ENCODE measurements around the gene SCLY. TPM values are rescaled to one million over a fixed set of nuclear protein-coding genes. Genes with fewer than 3 reads are reported as not detected.
"Not testable (repeated sequence)": the region's sequence is repeated elsewhere in the genome, so short reads cannot be mapped to it uniquely, and the experiment has no call there.

SCLY gene
- total and polyA plus RNA-seq, 4 donors, result 13.9 to 27.0 (median 19.3) TPM

GRCh38 chr2:238024986-238025385 is 35.8 kb upstream of the SCLY start:
- Histone ChIP-seq H3K4me3 (ENCODE audit: low read depth, low read length) (no peak overlapping the region), H3K9me3 (ENCODE audit: control insufficient read depth, insufficient read depth, low read length) (no peaks in the 10 kb centered on the region), H3K27ac (ENCODE audit: low read depth, low read length) (no peak overlapping the region), H3K36me3 (ENCODE audit: control insufficient read depth, insufficient read depth, low read length) (peaks cover 16% of the 10 kb centered on the region), H3K27me3 (ENCODE audit: control insufficient read depth, insufficient read depth, low read length) (no peaks in the 10 kb centered on the region), H3K4me1 (ENCODE audit: control insufficient read depth, insufficient read depth, low read length) (no peaks in the 10 kb centered on the region)
- WGBS (ENCODE audit: insufficient coverage), result 96% methylated on average over 6 of the region's 8 CpGs
- no peak for DNase-seq (ENCODE audit: low read depth in 4 of 6, low spot score in 6 of 6)

DNA sequence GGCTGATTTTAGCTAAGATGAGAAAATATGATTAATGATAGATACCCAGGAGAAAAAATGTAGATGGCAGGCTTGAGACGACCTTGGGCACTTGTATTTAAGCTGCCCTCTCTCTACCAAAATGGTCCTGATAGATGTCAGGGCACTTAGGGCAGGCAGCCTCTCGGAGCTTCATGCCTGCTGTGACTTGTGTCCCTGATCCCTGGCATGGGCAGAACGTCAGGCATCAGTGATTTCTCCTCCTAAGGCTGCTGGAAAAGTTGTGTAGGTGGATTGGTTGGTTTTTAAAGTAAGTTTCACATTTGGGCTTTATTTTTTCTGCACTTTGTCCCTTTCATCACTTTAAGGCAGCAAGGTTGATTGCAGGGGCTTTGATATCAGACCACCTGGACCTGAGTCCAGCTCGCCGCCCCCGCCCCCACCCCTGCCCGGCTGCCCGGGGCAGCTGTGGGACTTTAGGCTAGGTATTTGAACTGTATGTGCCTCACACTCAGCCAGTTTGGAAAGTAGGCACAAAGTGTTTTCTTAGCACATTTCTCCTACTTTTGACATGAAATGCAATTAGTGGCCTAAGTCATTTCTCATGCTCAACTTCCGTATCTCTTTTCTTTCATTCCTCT is 35.0 kb upstream of the SCLY start:
- Histone ChIP-seq H3K27me3 (ENCODE audit: control insufficient read depth, insufficient read depth, low read length) (no peaks in the 10 kb centered on the region), H3K9me3 (ENCODE audit: control insufficient read depth, insufficient read depth, low read length) (no peaks in the 10 kb centered on the region), H3K27ac (ENCODE audit: low read depth, low read length) (no peak overlapping the region), H3K36me3 (ENCODE audit: control insufficient read depth, insufficient read depth, low read length) (peaks cover 21% of the 10 kb centered on the region), H3K4me3 (ENCODE audit: low read depth, low read length) (no peak overlapping the region), H3K4me1 (ENCODE audit: control insufficient read depth, insufficient read depth, low read length) (no peaks in the 10 kb centered on the region)
- no peak for DNase-seq (ENCODE audit: low read depth in 4 of 6, low spot score in 6 of 6)
- 91% methylated on average over 7 of the region's 9 CpGs for WGBS (ENCODE audit: insufficient coverage)

DNA sequence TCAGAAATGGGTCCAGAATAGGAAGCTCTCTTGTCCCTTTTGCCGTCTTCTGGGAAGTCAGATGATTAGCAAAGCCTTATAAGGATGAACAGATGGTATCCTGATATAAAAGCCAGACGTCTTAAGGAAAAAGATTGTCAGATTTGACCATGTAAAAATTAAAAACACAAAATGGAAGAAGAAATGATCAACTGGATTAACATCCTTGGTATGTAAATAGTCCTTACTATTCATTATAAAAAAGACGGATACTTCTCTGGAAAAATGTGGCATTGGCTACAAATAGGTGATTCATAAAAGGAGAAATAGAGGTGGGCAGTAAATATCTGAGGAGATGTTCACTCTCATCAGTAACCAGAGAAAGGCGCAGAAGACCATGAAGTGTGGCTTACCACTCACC is 33.7 kb upstream of the SCLY start:
- no peak for DNase-seq (ENCODE audit: low read depth in 4 of 6, low spot score in 6 of 6)
- Histone ChIP-seq H3K9me3 (ENCODE audit: control insufficient read depth, insufficient read depth, low read length) (no peaks in the 10 kb centered on the region), H3K27ac (ENCODE audit: low read depth, low read length) (no peak overlapping the region), H3K4me3 (ENCODE audit: low read depth, low read length) (no peak overlapping the region), H3K36me3 (ENCODE audit: control insufficient read depth, insufficient read depth, low read length) (peaks cover 26% of the 10 kb centered on the region), H3K4me1 (ENCODE audit: control insufficient read depth, insufficient read depth, low read length) (no peaks in the 10 kb centered on the region), H3K27me3 (ENCODE audit: control insufficient read depth, insufficient read depth, low read length) (no peaks in the 10 kb centered on the region)
- WGBS (ENCODE audit: insufficient coverage), result 100% methylated on average over 2 of the region's 4 CpGs

DNA sequence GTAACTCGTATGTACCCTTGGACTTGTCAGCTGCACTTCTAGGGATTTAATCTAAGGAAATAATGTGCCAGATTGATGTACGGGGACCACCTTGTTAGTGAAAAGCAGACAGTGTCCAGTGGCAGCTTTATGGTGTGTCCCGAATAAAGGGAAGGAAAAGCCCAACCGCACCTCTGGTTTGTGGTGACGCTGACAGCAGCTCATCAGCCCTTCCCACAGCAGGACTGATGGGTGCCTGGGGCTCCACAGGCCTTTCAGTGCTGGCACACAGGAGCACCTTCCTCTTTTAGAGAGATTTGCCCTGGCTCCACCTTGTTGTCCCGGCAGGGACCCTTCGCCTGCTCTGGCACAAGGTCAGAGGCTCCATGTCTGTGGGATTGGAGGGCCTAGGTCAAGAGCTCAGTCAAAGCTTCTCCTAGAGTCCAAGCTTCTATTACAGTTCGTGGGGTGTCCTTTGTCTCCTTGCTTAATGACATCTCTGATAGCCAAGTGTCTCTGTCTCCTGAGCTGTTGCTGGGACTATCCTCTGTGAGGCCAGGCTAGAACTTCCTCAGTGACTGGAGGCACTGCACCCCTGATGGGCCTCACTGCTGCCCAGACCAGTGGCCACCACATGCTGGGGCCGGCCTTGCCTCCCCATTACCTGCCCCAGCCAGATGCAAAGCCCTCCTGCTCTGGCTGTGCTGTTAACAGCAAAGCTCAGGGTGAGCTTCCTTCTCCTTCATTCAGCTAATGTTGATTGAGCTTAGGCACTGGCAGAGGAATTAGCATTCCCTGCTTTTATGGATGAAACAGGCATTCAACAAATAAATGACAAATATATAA is 33.0 kb upstream of the SCLY start:
- Histone ChIP-seq H3K36me3 (ENCODE audit: control insufficient read depth, insufficient read depth, low read length) (peaks cover 32% of the 10 kb centered on the region), H3K4me3 (ENCODE audit: low read depth, low read length) (no peak overlapping the region), H3K27ac (ENCODE audit: low read depth, low read length) (no peak overlapping the region), H3K27me3 (ENCODE audit: control insufficient read depth, insufficient read depth, low read length) (no peaks in the 10 kb centered on the region), H3K4me1 (ENCODE audit: control insufficient read depth, insufficient read depth, low read length) (no peaks in the 10 kb centered on the region), H3K9me3 (ENCODE audit: control insufficient read depth, insufficient read depth, low read length) (no peaks in the 10 kb centered on the region)
- no peak for DNase-seq (ENCODE audit: low read depth in 4 of 6, low spot score in 6 of 6)
- 85% methylated on average over 9 of the region's 9 CpGs for WGBS (ENCODE audit: insufficient coverage)

- WGBS (ENCODE audit: insufficient coverage), result no CpG with 5 or more reads among the region's 3 CpGs
- no peaks in the 10 kb centered on the region for H3K4me1 ChIP-seq (ENCODE audit: control insufficient read depth, insufficient read depth, low read length)
Measured at GRCh38 chr2:238029853-238030252, 30.9 kb upstream of the SCLY start.

DNA sequence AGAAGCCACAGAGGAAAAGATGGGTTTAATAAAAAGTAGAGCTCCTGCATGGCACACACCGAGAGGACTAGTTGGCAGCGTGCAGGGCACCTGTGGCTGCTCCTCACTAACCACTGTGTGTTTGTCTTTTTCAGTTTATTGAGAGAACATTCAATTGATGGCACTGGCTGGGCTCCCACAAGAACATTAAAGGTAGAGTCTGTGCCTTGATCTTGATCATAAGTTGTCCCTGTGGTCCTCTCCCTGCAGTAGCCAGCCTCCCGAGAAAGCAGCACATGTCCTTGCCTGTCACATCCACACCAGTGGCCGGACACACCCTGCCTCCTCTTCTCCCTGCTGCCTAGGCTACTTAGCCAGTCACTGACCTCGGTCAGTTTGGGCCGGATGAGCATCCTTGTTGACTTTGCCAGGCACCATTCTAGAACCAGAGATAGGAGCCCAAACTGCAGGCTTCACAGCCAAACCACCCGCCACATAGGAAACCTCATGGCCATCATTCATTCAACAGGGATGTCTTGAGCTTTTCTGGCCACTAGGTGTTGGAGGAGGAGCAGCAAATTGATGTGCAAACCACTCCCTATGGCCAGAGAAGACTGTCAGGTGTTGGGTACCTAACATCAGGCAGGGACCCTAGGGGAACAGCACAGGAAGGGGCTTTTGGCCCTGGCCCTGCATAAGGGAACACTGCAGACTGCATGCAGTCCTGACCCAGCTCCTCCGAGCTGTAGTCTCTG is 30.2 kb upstream of the SCLY start:
- 95% methylated on average over 7 of the region's 8 CpGs for WGBS (ENCODE audit: insufficient coverage)
- no peak overlapping the region for H3K4me3 ChIP-seq (ENCODE audit: low read depth, low read length)
- no peak for DNase-seq (ENCODE audit: low read depth in 4 of 6, low spot score in 6 of 6)
- peaks cover 35% of the 10 kb centered on the region for H3K36me3 ChIP-seq (ENCODE audit: control insufficient read depth, insufficient read depth, low read length)
- H3K27me3 ChIP-seq (ENCODE audit: control insufficient read depth, insufficient read depth, low read length), result no peaks in the 10 kb centered on the region
- no peaks in the 10 kb centered on the region for H3K4me1 ChIP-seq (ENCODE audit: control insufficient read depth, insufficient read depth, low read length)
- no peak overlapping the region for H3K27ac ChIP-seq (ENCODE audit: low read depth, low read length)
- H3K9me3 ChIP-seq (ENCODE audit: control insufficient read depth, insufficient read depth, low read length), result no peaks in the 10 kb centered on the region

More at GRCh38 chr2:238029853-238030252, 30.9 kb upstream of the SCLY start:
- Histone ChIP-seq H3K27me3 (ENCODE audit: control insufficient read depth, insufficient read depth, low read length) (no peaks in the 10 kb centered on the region), H3K36me3 (ENCODE audit: control insufficient read depth, insufficient read depth, low read length) (peaks cover 35% of the 10 kb centered on the region), H3K9me3 (ENCODE audit: control insufficient read depth, insufficient read depth, low read length) (no peaks in the 10 kb centered on the region), H3K27ac (ENCODE audit: low read depth, low read length) (no peak overlapping the region), H3K4me3 (ENCODE audit: low read depth, low read length) (no peak overlapping the region)
- DNase-seq (ENCODE audit: low read depth in 4 of 6, low spot score in 6 of 6), result no peak

GRCh38 chr2:238031751-238032150 is 29.1 kb upstream of the SCLY start:
- Histone ChIP-seq H3K9me3 (ENCODE audit: control insufficient read depth, insufficient read depth, low read length) (no peaks in the 10 kb centered on the region), H3K36me3 (ENCODE audit: control insufficient read depth, insufficient read depth, low read length) (peaks cover 41% of the 10 kb centered on the region), H3K4me3 (ENCODE audit: low read depth, low read length) (no peak overlapping the region), H3K27me3 (ENCODE audit: control insufficient read depth, insufficient read depth, low read length) (no peaks in the 10 kb centered on the region), H3K27ac (ENCODE audit: low read depth, low read length) (no peak overlapping the region), H3K4me1 (ENCODE audit: control insufficient read depth, insufficient read depth, low read length) (no peaks in the 10 kb centered on the region)
- no peak for DNase-seq (ENCODE audit: low read depth in 4 of 6, low spot score in 6 of 6)
- WGBS (ENCODE audit: insufficient coverage), result 100% methylated on average over 1 of the region's 4 CpGs

DNA sequence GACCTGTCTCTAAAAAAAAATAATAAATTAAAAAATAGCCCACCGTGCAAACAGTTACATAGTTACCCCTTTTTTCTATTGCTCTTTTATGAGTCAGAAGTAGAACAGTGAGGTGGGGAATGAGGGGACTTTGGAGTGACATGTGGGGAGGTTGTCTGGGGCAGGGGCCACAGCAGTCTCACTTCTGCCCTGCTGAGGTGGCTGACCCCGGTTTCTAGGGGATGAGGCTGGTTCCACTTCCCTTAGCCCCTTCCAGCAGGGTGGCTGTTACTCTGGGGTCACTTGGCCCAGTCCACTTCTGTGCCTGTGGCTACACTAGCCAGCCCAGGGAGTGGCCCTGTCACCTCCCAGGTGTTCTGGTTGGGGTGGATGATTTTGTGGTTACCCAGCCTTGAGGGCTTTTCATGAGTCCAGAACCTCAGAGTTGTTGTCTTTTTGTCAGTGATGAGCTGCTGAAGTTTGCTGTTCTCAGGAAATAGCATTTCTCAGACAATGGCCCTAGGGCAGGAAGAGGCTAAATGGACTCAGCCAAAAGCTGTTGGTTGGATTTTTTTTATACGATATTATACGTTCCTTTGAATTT is 28.0 kb upstream of the SCLY start:
- no peaks in the 10 kb centered on the region for H3K4me1 ChIP-seq (ENCODE audit: control insufficient read depth, insufficient read depth, low read length)
- H3K27ac ChIP-seq (ENCODE audit: low read depth, low read length), result no peak overlapping the region
- DNase-seq (ENCODE audit: low read depth in 4 of 6, low spot score in 6 of 6), result no peak
- no peak overlapping the region for H3K4me3 ChIP-seq (ENCODE audit: low read depth, low read length)
- H3K9me3 ChIP-seq (ENCODE audit: control insufficient read depth, insufficient read depth, low read length), result no peaks in the 10 kb centered on the region
- WGBS (ENCODE audit: insufficient coverage), result no CpG with 5 or more reads among the region's 4 CpGs
- no peaks in the 10 kb centered on the region for H3K27me3 ChIP-seq (ENCODE audit: control insufficient read depth, insufficient read depth, low read length)
- H3K36me3 ChIP-seq (ENCODE audit: control insufficient read depth, insufficient read depth, low read length), result peaks cover 44% of the 10 kb centered on the region

DNA sequence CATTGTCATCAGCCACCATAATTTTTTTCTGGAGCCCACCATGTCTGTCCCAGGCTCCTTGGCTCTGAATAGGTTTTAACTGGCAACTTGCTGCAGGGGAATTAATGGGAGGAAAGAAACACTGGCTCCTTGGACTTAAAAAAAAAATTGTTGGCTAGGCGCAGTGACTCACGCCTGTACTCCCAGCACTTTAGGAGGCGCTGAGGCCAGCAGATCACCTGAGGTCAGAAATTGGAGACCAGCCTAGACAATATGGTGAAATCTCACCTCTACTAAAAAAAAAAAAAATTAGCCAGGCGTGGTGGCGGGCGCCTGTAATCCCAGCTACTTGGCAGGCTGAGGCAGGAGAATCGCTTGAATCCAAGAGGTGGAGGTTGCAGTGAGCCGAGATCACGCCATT is 26.8 kb upstream of the SCLY start:
- not testable (repeated sequence) for DNase-seq (ENCODE audit: low read depth in 4 of 6, low spot score in 6 of 6); H3K9me3 ChIP-seq (ENCODE audit: control insufficient read depth, insufficient read depth, low read length)
- peaks cover 52% of the 10 kb centered on the region for H3K36me3 ChIP-seq (ENCODE audit: control insufficient read depth, insufficient read depth, low read length)

More for the DNA sequence above, 26.8 kb upstream of the SCLY start:
- not testable (repeated sequence) for H3K27ac ChIP-seq (ENCODE audit: low read depth, low read length); H3K4me1 ChIP-seq (ENCODE audit: control insufficient read depth, insufficient read depth, low read length); H3K4me3 ChIP-seq (ENCODE audit: low read depth, low read length); H3K27me3 ChIP-seq (ENCODE audit: control insufficient read depth, insufficient read depth, low read length)
- WGBS (ENCODE audit: insufficient coverage), result 100% methylated on average over 5 of the region's 9 CpGs
